ENCODE data around the gene COL11A2.
"Not testable (repeated sequence)": the region's sequence is repeated elsewhere in the genome, so short reads cannot be mapped to it uniquely, and the experiment has no call there.

Gene COL11A2

DNA sequence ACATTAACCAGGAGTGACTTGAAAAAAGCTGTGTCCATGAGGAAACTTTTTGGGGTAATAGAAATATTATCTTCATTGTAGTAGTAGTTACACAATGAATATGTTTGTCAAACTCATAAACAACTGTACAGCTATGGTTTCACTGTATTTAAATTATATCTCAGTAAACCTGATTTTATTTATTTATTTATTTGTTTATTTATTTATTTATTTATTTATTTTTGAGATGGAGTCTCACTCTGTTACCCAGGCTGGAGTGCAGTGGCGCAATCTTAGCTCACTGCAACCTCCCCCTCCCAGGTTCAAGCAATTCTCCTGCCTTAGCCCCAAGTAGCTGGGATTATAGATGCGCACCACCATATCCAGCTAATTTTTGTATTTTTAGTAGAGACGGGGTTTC is 41.7 kb downstream of the COL11A2 start:
- DNase-seq, result not testable (repeated sequence)

DNA sequence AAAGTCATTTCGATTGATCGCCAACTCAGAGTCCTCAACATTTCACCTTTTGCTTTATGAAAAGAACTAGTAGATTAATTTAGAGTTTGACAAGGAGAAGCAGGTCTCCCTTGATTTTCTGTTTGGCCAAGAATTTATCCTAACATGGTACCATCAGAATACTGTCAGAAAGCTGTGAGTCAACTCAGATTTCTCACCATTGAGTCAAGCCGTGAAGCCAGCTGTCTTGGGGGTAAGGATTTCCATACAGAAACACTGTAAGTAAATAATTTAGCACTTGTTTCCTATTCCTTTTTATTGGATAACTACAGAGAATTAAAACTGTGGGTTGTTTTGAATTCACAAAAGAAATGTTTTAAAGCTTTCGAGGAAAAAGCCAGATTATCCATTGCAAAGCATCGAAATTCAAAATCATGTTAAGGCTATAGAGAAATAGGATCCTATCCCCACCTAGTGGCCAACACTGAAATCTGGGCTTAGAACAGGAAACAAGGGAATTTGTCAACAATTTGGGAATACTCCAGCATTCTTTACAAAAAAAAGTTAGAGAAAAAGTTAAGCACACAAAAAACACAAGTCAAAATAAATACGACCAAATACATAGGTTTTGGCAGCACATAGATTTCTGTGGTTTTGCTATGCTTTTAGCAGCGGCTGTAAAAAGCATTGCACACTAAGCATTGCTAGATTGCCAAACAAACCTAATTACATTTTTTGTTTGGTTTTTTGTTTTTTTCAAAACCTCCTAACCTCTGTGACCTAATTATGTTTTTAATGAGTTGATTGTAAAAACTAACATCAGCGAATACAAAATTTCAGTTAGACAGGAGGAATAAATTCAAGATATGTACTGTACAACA is 44.2 kb downstream of the COL11A2 start:
- no peak for DNase-seq

- no peak for DNase-seq
Measured at GRCh38 chr6:33144373-33144772, 47.9 kb downstream of the COL11A2 start.

DNA sequence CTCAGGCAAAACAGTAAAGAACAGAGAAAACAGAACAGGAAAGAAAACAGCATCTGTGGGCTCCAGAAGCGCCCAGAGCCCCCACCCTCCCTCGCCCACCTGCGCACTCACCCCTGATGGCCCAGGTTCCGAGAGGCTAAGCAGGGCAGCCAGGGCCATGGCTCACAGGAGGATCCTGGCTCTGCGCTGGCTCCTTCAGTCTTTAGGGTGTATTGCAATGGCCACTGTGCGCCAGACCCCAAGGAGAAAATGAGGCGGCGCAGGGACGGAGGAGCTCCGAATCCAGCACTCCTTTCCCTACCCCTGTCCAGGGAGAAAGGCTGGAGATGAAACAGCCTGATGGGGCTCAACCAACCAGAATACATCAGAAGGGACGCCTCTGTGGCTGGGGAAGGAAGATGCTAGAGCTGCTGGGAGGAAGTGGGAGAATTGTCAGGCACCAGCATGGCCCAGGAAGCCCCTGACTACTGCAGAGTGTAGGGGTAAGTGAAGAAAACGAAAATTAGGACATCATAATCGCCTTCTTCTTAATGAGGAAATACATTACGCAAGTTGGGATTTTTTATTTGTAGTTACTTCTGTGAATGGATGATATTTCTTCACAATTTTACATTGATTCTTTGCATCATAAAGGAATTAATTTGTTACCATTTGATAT is 49.0 kb downstream of the COL11A2 start:
- no peak for DNase-seq

DNA sequence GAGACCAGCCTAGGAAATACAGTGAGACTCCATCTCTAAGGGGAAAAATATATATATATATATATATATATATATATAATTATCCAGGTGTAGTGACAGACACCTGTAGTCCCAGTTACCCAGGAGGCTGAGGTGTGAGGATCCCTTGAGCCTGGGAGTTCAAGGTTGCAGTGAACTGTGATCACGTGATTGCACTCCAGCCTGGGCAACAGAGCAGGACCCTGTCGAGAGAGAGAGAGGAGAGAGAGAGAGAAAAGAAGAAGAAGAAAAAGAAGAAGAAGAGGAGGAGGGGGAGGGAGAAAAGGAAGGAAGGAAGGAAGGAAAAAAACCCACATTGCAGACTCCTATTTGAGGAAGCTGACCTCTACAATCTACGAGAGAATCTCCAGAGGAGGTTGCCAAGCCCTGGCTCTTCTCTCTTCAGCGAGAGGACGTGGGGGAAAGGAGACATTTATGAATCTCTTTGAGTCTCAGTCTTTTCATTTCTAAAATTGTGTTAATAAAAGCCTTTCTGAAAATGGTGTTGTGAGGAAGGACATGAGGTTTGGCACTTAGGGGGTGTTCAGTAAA is 49.7 kb downstream of the COL11A2 start:
- DNase-seq, result no peak

- no peak for DNase-seq
Measured at GRCh38 chr6:33140556-33140955, 51.7 kb downstream of the COL11A2 start.

DNA sequence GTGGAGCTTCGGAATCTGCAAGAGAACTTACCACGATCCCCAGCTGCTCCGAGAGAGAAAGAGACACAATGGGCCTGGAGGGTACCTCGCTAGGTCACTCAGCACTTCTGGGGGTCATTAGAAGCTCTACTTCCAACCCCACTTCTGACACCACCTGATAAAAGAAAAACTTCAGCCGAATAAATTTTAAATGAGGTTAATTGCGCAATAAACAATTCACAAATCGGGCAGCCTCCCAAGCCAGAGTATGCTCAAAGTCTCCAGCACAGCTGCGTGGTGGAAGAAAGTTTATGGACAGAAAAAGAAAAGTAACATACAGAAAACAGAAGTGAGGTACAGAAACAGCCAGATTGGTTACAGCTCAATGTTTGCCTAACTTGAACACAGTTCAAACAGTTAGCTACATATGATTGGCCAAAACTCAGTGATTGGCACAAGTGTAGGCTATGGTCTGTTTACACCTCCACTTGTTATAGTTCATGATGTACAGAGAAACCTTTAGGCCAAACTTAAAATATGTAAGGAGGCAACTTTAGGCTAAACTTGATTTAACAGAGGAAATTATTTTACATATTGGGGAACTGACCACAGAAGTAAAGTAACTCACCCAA is 52.6 kb downstream of the COL11A2 start:
- no peak for DNase-seq

DNA sequence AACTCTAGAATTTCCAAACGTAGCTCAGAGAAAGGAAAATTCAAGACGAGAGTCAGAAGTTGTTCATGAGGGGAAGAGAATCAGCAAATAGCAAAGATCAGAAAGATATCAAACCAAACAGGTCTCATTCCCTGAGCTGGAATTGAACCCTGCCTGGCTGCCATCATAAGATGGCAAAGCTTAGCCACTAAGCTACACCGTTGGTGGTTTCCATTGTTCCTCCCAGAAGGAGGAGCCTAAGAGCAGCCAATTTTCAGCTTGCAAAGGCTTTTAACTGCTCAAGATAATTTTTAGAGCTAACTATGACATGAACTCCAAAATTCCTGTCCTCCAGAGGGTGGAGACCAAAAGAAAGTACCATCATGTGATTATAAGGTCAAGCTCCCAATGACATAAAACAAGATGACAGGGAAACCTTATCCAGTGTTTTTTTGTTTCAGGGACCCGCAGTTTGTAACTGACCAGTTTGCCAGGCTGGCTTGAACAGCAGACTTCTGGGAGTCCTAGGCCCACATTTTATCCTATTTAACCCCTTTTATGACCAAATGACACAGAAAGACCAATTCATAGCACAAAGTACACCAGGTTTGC is 55.9 kb downstream of the COL11A2 start:
- DNase-seq, result no peak

DNA sequence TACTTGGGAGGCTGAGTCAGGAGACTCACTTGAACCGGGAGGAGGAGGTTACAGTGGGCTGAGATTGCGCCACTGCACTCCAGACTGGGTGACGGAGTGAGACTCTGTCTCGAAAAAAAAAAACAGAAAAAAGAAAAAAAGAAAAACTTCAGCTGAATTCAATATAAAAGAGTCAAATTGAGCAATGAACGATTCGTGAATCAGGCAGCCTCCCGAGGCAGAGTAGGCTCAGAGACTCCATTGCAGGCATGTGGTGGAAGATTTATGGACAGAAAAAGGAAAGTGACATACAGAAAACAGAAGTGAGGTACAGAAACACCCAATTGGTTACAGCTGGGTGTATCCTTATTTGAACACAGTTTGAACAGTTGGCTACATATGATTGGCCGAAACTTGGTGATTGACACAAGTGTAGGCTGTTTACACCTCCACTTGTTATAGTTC is 60.2 kb downstream of the COL11A2 start:
- DNase-seq, result no peak

GRCh38 chr6:33128318-33128717 is 63.9 kb downstream of the COL11A2 start:
- DNase-seq, result no peak

- DNase-seq, result no peak
Measured at GRCh38 chr6:33126101-33126714, 66.1 kb downstream of the COL11A2 start.

- DNase-seq, result no peak
Measured at GRCh38 chr6:33124947-33125346, 67.3 kb downstream of the COL11A2 start.

GRCh38 chr6:33124525-33124901 is 67.8 kb downstream of the COL11A2 start:
- no peak for DNase-seq

- DNase-seq, result no peak
Measured at GRCh38 chr6:33123732-33124524, 68.3 kb downstream of the COL11A2 start.

DNA sequence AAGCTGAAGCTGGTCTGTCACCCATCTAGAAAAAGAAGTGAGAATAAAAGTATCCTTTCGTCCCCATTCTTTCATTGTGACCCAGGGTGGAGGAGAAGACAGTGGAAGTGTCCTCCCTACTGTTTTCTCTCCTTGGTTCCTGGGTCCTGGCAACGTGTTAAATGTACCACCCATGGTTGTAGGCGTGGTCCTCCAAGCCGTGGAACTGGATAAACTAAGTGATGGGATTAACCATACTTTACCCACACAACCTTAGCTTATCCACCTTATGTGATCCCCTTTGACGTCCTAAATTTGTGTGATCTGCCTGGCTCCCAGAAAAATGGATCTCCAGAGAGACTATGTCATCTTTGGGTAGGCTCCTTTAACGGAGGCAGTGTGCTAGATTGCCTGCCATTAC is 69.1 kb downstream of the COL11A2 start:
- no peak for DNase-seq

DNA sequence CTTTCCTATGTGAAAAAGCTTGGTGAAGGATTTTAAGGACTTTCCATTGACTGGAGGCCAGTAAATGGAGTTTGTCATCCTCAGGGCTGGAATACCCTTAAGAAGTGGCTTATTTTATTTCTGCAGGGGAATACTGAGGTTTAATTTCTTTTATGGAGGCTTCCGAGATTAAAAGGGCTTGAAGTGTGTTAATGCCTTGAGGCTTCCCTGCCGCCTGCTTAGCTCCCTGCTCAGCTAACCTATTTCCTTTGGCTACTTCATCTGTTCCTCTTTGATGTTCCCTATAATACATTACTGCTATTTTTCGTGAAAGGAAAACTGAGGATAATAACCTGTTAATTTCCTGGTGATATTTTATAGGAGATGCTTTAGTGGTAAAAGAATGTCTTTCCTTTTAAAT is 72.3 kb downstream of the COL11A2 start:
- no peak for DNase-seq

GRCh38 chr6:33118525-33119123 is 73.6 kb downstream of the COL11A2 start:
- no peak for DNase-seq

GRCh38 chr6:33117811-33118277 is 74.4 kb downstream of the COL11A2 start:
- no peak for DNase-seq

GRCh38 chr6:33116841-33117711 is 75.2 kb downstream of the COL11A2 start:
- DNase-seq, result no peak

DNA sequence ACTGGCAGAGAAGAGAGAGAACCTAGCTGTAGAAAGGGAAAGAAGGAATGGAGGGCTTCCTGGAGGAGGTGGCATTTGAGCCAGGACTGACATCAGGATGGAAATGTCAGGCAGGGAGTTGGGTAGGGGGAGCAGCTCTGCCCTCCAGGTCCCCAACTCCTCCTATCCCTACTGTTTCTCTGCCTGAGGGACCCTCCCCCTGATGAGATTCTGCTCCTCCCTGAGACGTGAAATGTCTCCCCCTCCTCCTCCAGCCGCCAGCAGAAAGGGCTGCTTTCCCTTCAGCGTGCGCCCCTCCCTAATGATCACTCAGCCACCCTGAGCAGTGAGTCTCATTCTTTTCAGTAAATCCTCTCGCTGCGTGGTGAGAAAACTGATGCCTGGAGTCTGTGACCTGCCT is 75.8 kb downstream of the COL11A2 start:
- DNase-seq, result no peak

Data from activated gamma-delta T cell (primary cell).